ENCODE measurements around the gene CFAP97D2. TPM values are rescaled to one million over a fixed set of nuclear protein-coding genes. Genes with fewer than 3 reads are reported as not detected.

CFAP97D2 gene
- total and polyA plus RNA-seq, 2 of the 13 experiments (the other 11 are each of a cell fraction or from before 2014, with no cell fraction given), result not detected

- no peak for TF ChIP-seq BATF2 (CRISPR knock-in tag; IDR thresholded peaks at IDR 0.05)
- TF ChIP-seq ATRX (CRISPR knock-in tag; IDR thresholded peaks at IDR 0.05; ENCODE audit: borderline replicate concordance), result no peak
- TF ChIP-seq FUBP1 (CRISPR knock-in tag; IDR thresholded peaks at IDR 0.05; ENCODE audit: borderline replicate concordance), result no peak
- TF ChIP-seq IKZF1 (IDR thresholded peaks at IDR 0.05), result no peak
- no peak for TF ChIP-seq NFKBIZ (CRISPR knock-in tag; IDR thresholded peaks at IDR 0.05)
- no peak for TF ChIP-seq ZNF761 (CRISPR knock-in tag; conservative IDR thresholded peaks at IDR 0.05)
- peak; percentile 65; the same call in 1 of the 2 replicates for TF ChIP-seq RNF2 (conservative IDR thresholded peaks at IDR 0.05; ENCODE audit: low read depth)
- no peak for TF ChIP-seq ZKSCAN1 (IDR thresholded peaks at IDR 0.05; ENCODE audit: low read length)
- 0 out of 2 replicates have a peak, but pooled peaks have one; percentile 30 for TF ChIP-seq ZNF772 (CRISPR knock-in tag; IDR thresholded peaks at IDR 0.05)
- no peak for TF ChIP-seq MIER2 (CRISPR knock-in tag; IDR thresholded peaks at IDR 0.05)
- TF ChIP-seq ZNF256 (CRISPR knock-in tag; conservative IDR thresholded peaks at IDR 0.05), result no peak
- TF ChIP-seq ZNF263 (CRISPR knock-in tag; IDR thresholded peaks at IDR 0.05), result peak; percentile 86
- 0 out of 2 replicates have a peak, but pooled peaks have one; percentile 41 for TF ChIP-seq MTA1 (CRISPR knock-in tag; IDR thresholded peaks at IDR 0.05; ENCODE audit: borderline replicate concordance)
- peak; percentile 63 for TF ChIP-seq SALL1 (CRISPR knock-in tag; IDR thresholded peaks at IDR 0.05)
- no peak for TF ChIP-seq ZNF30 (CRISPR knock-in tag; IDR thresholded peaks at IDR 0.05)
- TF ChIP-seq MYC (CRISPR knock-in tag; IDR thresholded peaks at IDR 0.05; ENCODE audit: borderline replicate concordance), result peak; percentile 56; the same call in 1 of the 2 replicates
- TF ChIP-seq HDAC2 (CRISPR knock-in tag; IDR thresholded peaks at IDR 0.05), result peak; percentile 43; the same call in 1 of the 2 replicates
- TF ChIP-seq SOX6 (IDR thresholded peaks at IDR 0.05), result no peak
- peak; percentile 63 for TF ChIP-seq SOX6 (CRISPR knock-in tag; IDR thresholded peaks at IDR 0.05)
- 0 out of 2 replicates have a peak, but pooled peaks have one; percentile 26 for TF ChIP-seq GFI1 (CRISPR knock-in tag; IDR thresholded peaks at IDR 0.05; ENCODE audit: borderline replicate concordance)
- peak; percentile 69; the same call in 1 of the 2 replicates for TF ChIP-seq REPIN1 (CRISPR knock-in tag; IDR thresholded peaks at IDR 0.05; ENCODE audit: borderline replicate concordance, low read depth)
- TF ChIP-seq GLI4 (CRISPR knock-in tag; IDR thresholded peaks at IDR 0.05; ENCODE audit: borderline replicate concordance), result no peak
- peak; percentile 54 for TF ChIP-seq FOXA3 (CRISPR knock-in tag; IDR thresholded peaks at IDR 0.05)
- peak; percentile 64 for TF ChIP-seq HNF4A (CRISPR knock-in tag; IDR thresholded peaks at IDR 0.05)
- TF ChIP-seq ZNF687 (CRISPR knock-in tag; IDR thresholded peaks at IDR 0.05), result peak; percentile 69
Measured at GRCh38 chr13:114161644-114162532, 17.2 kb upstream of the CFAP97D2 start (continued).

Data from HepG2 (cell line).